ENCODE results near the gene ZDHHC11B.

Gene ZDHHC11B

GRCh38 chr5:662751-663435 lies 121.6 kb downstream of the ZDHHC11B start:
- Mint-ChIP-seq H3K36me3 (peaks cover 64 to 67% of the 10 kb centered on the region in 2 donors), H3K4me3 (no peak overlapping the region), H3K27me3 (no peaks in the 10 kb centered on the region), H3K4me1 (no peaks in the 10 kb centered on the region), H3K27ac (no peak overlapping the region), H3K9me3 (peaks cover 0 to 3% of the 10 kb centered on the region in 2 donors)
- no peak for ATAC-seq (replicated peaks)
- DNase-seq = no peak

- Mint-ChIP-seq H3K36me3 (peaks cover 64 to 66% of the 10 kb centered on the region in 2 donors), H3K27me3 (no peaks in the 10 kb centered on the region), H3K4me1 (no peaks in the 10 kb centered on the region), H3K9me3 (peaks cover 0 to 6% of the 10 kb centered on the region in 2 donors), H3K27ac (no peak overlapping the region), H3K4me3 (no peak overlapping the region)
- DNase-seq (no peak), ATAC-seq (replicated peaks) (no peak)
These were observed 122.4 kb downstream of the ZDHHC11B start for GRCh38 chr5:661891-662750.

GRCh38 chr5:660491-661030 lies 124.0 kb downstream of the ZDHHC11B start:
- no peaks in the 10 kb centered on the region for H3K4me1 Mint-ChIP-seq
- DNase-seq = no peak
- peak overlapping the region; percentile 39 for H3K27ac Mint-ChIP-seq
- no peak for ATAC-seq (replicated peaks)
- peaks cover 0 to 4% of the 10 kb centered on the region in 2 donors for H3K9me3 Mint-ChIP-seq
- no peaks in the 10 kb centered on the region for H3K27me3 Mint-ChIP-seq
- H3K36me3 Mint-ChIP-seq = peaks cover 66 to 67% of the 10 kb centered on the region in 2 donors
- H3K4me3 Mint-ChIP-seq = no peak overlapping the region

Data from stimulated activated naive B cell treated with anti-CD40 and anti-IgM and Interleukin-4, amounts not matched to agents 10 μg/mL and 1 μg/mL and 100 μg/mL, for 72 hours (primary cell).